ENCODE measurements around the gene PPFIBP2.
A peak's percentile ranks its signal among the peaks of the same experiment; 100 is the strongest.

Gene PPFIBP2

GRCh38 chr11:7671347-7672215, 157.8 kb downstream of the PPFIBP2 start:
- DNase-seq = no peak

GRCh38 chr11:7672276-7672959, 158.6 kb downstream of the PPFIBP2 start:
- no peak for DNase-seq

- peak; percentile 50 for DNase-seq
Observed at GRCh38 chr11:7672960-7673723, 159.3 kb downstream of the PPFIBP2 start, which contains the start of gene CYB5R2. Gene CYB5R2 (minus strand): TSS chr11:7673500. CDS start chr11:7672825, 675 bp downstream.

GRCh38 chr11:7673724-7674434, 160.1 kb downstream of the PPFIBP2 start:
- DNase-seq = peak; percentile 17

GRCh38 chr11:7675631-7676030, 161.8 kb downstream of the PPFIBP2 start:
- DNase-seq = no peak

- DNase-seq = peak; percentile 25
Observed at GRCh38 chr11:7677071-7677470, 163.3 kb downstream of the PPFIBP2 start.

- no peak for DNase-seq
Observed at GRCh38 chr11:7677796-7678201, 164.0 kb downstream of the PPFIBP2 start.

GRCh38 chr11:7683571-7683970, 169.8 kb downstream of the PPFIBP2 start:
- DNase-seq = no peak

- no peak for DNase-seq
Observed at GRCh38 chr11:7686761-7687160, 173.0 kb downstream of the PPFIBP2 start.

- DNase-seq = no peak
Observed at GRCh38 chr11:7687386-7687785, 173.6 kb downstream of the PPFIBP2 start.

- peak; percentile 38 for DNase-seq
Observed at GRCh38 chr11:7688238-7688826, 174.5 kb downstream of the PPFIBP2 start.

GRCh38 chr11:7689239-7689638, 175.4 kb downstream of the PPFIBP2 start:
- no peak for DNase-seq

GRCh38 chr11:7690648-7691047, 176.8 kb downstream of the PPFIBP2 start:
- no peak for DNase-seq

GRCh38 chr11:7691759-7692350, 178.1 kb downstream of the PPFIBP2 start:
- peak; percentile 18 for DNase-seq

- DNase-seq = no peak
Observed at GRCh38 chr11:7692426-7692825, 178.6 kb downstream of the PPFIBP2 start.

- no peak for DNase-seq
Observed at GRCh38 chr11:7694235-7694634, 180.4 kb downstream of the PPFIBP2 start.

GRCh38 chr11:7696424-7696823, 182.6 kb downstream of the PPFIBP2 start:
- no peak for DNase-seq

Data from fibroblast of upper back skin (primary cell).